HUDEP-2 (cell line): ENCODE measurements around the gene GDAP1L1.
A peak's percentile ranks its signal among the peaks of the same experiment; 100 is the strongest.
"Not testable (repeated sequence)": the region's sequence is repeated elsewhere in the genome, so short reads cannot be mapped to it uniquely, and the experiment has no call there.

Experiments used
- DNase-seq, 76 experiments: peaks; one replicate each; lab custom pipeline; 2025; ENCODE audit not compliant: unreplicated experiment in 76 of 76; lab: John Stamatoyannopoulos, UW

Gene GDAP1L1

GRCh38 chr20:44219170-44219730 is 27.9 kb upstream of the GDAP1L1 start:
- peak in 28 of 76 experiments; percentile 4 to 57 (median 32) for DNase-seq

- DNase-seq, result peak in 1 of 76 experiments; percentile 30
Measured at GRCh38 chr20:44219791-44220190, 27.3 kb upstream of the GDAP1L1 start.

- peak in 37 of 76 experiments; percentile 5 to 58 (median 26) for DNase-seq
Measured at GRCh38 chr20:44221368-44221954, 25.6 kb upstream of the GDAP1L1 start.

- no peak for DNase-seq
Measured at GRCh38 chr20:44222027-44222426, 25.1 kb upstream of the GDAP1L1 start.

DNA sequence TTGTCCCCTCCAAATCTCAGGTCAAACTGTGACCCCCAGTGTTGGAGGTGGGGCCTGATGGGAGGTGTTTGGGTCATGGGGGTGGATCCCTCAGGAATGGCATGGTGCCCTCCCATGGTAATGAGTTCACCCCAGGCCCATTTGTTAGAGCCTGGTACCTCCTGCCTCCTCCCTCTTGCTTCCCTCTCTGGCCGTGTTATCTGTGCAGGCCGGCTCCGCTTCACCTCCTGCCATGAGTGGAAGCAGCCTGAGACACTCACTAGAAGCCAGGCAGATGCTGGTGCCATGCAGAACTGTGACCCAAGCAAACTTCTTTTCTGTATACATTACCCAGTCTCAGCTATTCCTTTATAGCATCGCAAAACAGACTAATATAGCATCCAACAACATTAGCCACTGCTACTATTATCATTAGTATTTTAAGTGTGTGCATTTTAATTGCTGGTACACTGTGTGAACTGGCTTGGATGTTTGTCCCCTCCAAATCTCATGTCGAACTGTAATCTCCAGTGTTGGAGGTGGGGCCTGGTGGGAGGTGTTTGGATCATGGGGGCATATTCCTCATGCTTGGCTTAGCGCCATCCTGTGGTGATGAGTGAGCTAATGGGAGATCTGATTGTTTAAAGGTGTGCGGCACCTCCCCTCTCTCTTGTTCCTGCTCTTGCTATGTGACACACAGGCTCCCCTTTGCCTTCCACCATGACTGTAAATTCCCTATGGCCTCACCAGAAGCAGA is 24.3 kb upstream of the GDAP1L1 start:
- peak in 6 of 76 experiments; percentile 5 to 50 (median 18) for DNase-seq

DNA sequence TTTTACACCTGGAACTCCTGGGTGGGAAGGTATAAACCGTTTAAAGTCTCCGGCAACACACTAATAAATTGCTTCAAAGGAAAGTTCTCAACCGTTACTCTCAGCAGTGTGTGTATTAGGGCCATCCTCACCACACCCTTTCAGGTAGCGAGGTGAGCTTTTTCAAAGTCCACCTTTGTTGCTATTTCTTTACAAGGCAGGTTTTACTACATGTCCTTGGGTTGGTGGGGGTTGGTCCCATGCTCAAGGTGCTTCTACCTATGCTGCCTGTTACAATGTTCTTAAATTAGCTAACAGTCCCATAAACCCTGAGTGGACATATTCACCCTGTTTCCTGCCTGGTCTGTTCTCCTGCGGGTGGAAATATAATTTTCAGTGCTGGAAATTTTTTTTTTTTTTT is 23.4 kb upstream of the GDAP1L1 start:
- no peak for DNase-seq

DNA sequence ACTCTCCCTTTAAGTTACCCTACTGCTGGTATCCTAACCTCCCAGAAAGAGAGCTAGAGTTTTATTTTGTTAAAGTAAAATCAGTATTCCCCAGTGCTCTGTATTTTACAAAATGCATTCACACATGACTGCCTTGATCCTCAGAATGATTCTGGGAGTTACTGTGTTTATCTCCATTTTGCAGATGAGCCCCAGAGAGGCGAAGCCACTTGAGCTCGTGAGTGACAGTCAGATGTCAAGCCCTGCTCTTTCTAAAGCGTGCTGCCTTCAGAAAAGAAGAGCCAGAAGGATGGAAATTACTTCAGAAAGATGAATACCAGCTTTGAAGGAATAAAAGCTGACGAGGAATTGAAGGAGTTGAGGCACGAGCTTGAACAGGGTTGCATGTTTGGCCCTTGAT is 22.5 kb upstream of the GDAP1L1 start:
- DNase-seq, result peak in 39 of 76 experiments; percentile 3 to 61 (median 27)

GRCh38 chr20:44228465-44229258 is 18.4 kb upstream of the GDAP1L1 start:
- DNase-seq, result no peak

GRCh38 chr20:44231193-44231592 is 15.9 kb upstream of the GDAP1L1 start:
- DNase-seq, result no peak

- peak in 3 of 76 experiments; percentile 2 to 11 (median 10) for DNase-seq
Measured at GRCh38 chr20:44231713-44232468, 15.2 kb upstream of the GDAP1L1 start.

DNA sequence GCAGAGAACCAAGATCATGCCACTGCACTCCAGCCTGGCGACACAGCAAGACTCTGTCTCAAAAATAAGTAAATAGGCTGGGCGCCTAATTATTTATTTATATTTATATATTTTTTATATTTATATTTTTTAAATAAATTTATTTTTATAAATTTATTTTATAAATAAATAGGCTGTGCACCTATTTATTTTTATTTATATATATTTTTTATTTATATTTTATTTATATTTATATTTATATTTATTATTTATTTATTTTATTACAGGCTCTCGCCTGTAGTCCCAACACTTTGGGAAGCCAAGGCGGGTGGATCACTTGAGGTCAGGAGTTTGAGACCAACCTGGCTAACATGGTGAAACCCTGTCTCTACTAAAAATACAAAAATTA is 14.6 kb upstream of the GDAP1L1 start:
- not testable (repeated sequence) for DNase-seq

DNA sequence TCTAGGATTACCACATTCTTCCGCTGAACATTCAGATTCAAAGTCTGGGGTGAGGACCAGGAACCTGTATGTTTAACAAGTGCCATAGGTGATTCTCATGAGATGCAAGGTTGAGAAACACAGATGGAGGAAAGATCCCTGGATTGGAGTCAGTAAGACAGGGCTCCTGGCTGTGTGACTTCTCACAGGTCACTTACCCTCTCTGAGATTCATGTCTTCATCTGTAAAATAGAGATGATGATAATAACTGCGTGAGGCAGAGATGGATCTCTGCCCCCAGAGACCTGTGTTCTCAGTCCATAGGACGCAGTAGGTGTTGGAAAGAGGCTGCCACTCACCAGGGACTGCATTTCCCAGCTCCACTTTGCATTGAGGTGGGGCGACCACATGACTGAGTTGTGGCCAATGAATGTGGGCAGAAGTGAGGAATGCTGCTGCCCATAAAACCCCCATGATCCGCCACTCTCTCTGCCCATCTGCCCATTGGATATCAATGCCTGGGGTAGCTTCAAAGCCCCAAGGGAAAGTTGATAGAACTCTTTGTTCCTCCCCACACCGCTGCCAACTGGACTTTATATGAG is 13.6 kb upstream of the GDAP1L1 start:
- no peak for DNase-seq

GRCh38 chr20:44234566-44235317 is 12.4 kb upstream of the GDAP1L1 start:
- no peak for DNase-seq

- no peak for DNase-seq
Measured at GRCh38 chr20:44235702-44236101, 11.4 kb upstream of the GDAP1L1 start.

DNA sequence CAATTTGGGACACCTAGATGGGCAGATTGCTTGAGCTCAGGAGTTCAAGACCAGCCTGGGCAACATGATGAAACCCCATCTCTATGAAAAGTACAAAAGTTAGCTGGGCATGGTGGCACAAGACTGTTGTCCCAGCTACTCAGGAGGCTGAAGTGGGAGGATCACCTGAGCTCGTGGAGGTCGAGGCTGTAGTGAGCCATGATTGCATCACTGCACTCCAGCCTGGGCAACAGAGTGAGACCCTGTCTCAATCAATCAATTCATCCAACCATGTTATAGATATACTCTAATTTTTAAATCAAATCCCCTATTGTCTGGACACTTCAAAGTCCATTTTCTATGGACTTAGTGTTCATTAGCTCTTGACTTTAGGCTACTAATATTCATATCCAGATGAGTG is 10.3 kb upstream of the GDAP1L1 start:
- not testable (repeated sequence) for DNase-seq

- DNase-seq, result no peak
Measured at GRCh38 chr20:44241796-44242195, 5.3 kb upstream of the GDAP1L1 start.

GRCh38 chr20:44245977-44246376 is 1.1 kb upstream of the GDAP1L1 start:
- no peak for DNase-seq

GRCh38 chr20:44247586-44248409 is 690 bp downstream of the GDAP1L1 start:
- peak in 50 of 76 experiments; percentile 2 to 59 (median 27) for DNase-seq

GRCh38 chr20:44248410-44248759 is 1.3 kb downstream of the GDAP1L1 start:
- DNase-seq, result no peak
